ENCODE results near the gene ZG16B.

ZG16B gene

GRCh38 chr16:2825906-2826305 is 4.2 kb upstream of the ZG16B start:
- no peak for DNase-seq

- no peak for DNase-seq
Observed at GRCh38 chr16:2826591-2827373, 3.3 kb upstream of the ZG16B start.

- DNase-seq, result no peak
Observed at GRCh38 chr16:2827374-2827791, 2.7 kb upstream of the ZG16B start.

- DNase-seq, result no peak
Observed at GRCh38 chr16:2827831-2828520, 2.1 kb upstream of the ZG16B start.

- DNase-seq, result no peak
Observed at GRCh38 chr16:2828521-2828840, 1.6 kb upstream of the ZG16B start.

- no peak for DNase-seq
Observed at GRCh38 chr16:2828876-2829430, 1.1 kb upstream of the ZG16B start.

- DNase-seq, result no peak
Observed at GRCh38 chr16:2830355-2830695, 222 bp downstream of the ZG16B start.

GRCh38 chr16:2831203-2831602 is 1.1 kb downstream of the ZG16B start:
- no peak for DNase-seq

GRCh38 chr16:2833776-2834175 is 3.7 kb downstream of the ZG16B start:
- no peak for DNase-seq

GRCh38 chr16:2834968-2835367 is 4.9 kb downstream of the ZG16B start:
- DNase-seq, result no peak

GRCh38 chr16:2835638-2836493 is 5.8 kb downstream of the ZG16B start:
- no peak for DNase-seq

- DNase-seq, result no peak
Observed at GRCh38 chr16:2836646-2837508, 6.8 kb downstream of the ZG16B start.

GRCh38 chr16:2838928-2839327 is 8.8 kb downstream of the ZG16B start:
- peak; percentile 17 to 26 for DNase-seq

GRCh38 chr16:2839650-2840450 is 9.7 kb downstream of the ZG16B start:
- no peak for DNase-seq

- no peak for DNase-seq
Observed at GRCh38 chr16:2840914-2841313, 10.8 kb downstream of the ZG16B start.

GRCh38 chr16:2841606-2842339 is 11.7 kb downstream of the ZG16B start:
- DNase-seq, result no peak

GRCh38 chr16:2842340-2843000 is 12.4 kb downstream of the ZG16B start:
- DNase-seq, result no peak

- no peak for DNase-seq
Observed at GRCh38 chr16:2843526-2843925, 13.4 kb downstream of the ZG16B start.

- DNase-seq, result no peak
Observed at GRCh38 chr16:2845116-2845515, 15.0 kb downstream of the ZG16B start.
